Measurements from ENCODE around the gene MARS1.
A peak's percentile ranks its signal among the peaks of the same experiment; 100 is the strongest.

Gene MARS1

GRCh38 chr12:57539134-57539768 is 51.4 kb downstream of the MARS1 start:
- Histone ChIP-seq H3K4me3 (ENCODE audit: low read depth in 1 of 2, low read length in 2 of 2) (no peak overlapping the region), H3K27ac (ENCODE audit: low read depth, low read length) (no peak overlapping the region), H3K9me3 (ENCODE audit: control insufficient read depth in 1 of 2, low read length in 2 of 2) (no peaks in the 10 kb centered on the region), H3K27me3 (ENCODE audit: control insufficient read depth in 1 of 2, insufficient read depth in 2 of 2, low read length in 2 of 2) (no peaks in the 10 kb centered on the region), H3K36me3 (ENCODE audit: control insufficient read depth in 1 of 2, insufficient read depth in 2 of 2, low read length in 2 of 2) (peaks cover 30 to 53% of the 10 kb centered on the region in 2 donors), H3K4me1 (ENCODE audit: control insufficient read depth in 1 of 2, insufficient read depth in 2 of 2, low read length in 2 of 2) (no peaks in the 10 kb centered on the region), H3K9ac (ENCODE audit: low read depth in 1 of 2, low read length in 2 of 2) (no peak overlapping the region)

- H3K4me1 ChIP-seq (ENCODE audit: control insufficient read depth in 1 of 2, insufficient read depth in 2 of 2, low read length in 2 of 2): peaks cover 6 to 13% of the 10 kb centered on the region in 2 donors
- H3K36me3 ChIP-seq (ENCODE audit: control insufficient read depth in 1 of 2, insufficient read depth in 2 of 2, low read length in 2 of 2): peaks cover 16 to 35% of the 10 kb centered on the region in 2 donors
- no peaks in the 10 kb centered on the region for H3K27me3 ChIP-seq (ENCODE audit: control insufficient read depth in 1 of 2, insufficient read depth in 2 of 2, low read length in 2 of 2)
- H3K9me3 ChIP-seq (ENCODE audit: control insufficient read depth in 1 of 2, low read length in 2 of 2): no peaks in the 10 kb centered on the region
- no peak overlapping the region for H3K4me3 ChIP-seq (ENCODE audit: low read depth in 1 of 2, low read length in 2 of 2)
- no peak overlapping the region for H3K9ac ChIP-seq (ENCODE audit: low read depth in 1 of 2, low read length in 2 of 2)
- H3K27ac ChIP-seq (ENCODE audit: low read depth, low read length): no peak overlapping the region
Observed at GRCh38 chr12:57541001-57541400, 53.1 kb downstream of the MARS1 start.

- Histone ChIP-seq H3K9me3 (ENCODE audit: control insufficient read depth in 1 of 2, low read length in 2 of 2) (no peaks in the 10 kb centered on the region), H3K36me3 (ENCODE audit: control insufficient read depth in 1 of 2, insufficient read depth in 2 of 2, low read length in 2 of 2) (peaks cover 16 to 34% of the 10 kb centered on the region in 2 donors), H3K27ac (ENCODE audit: low read depth, low read length) (no peak overlapping the region), H3K27me3 (ENCODE audit: control insufficient read depth in 1 of 2, insufficient read depth in 2 of 2, low read length in 2 of 2) (no peaks in the 10 kb centered on the region), H3K4me3 (ENCODE audit: low read depth in 1 of 2, low read length in 2 of 2) (no peak overlapping the region), H3K9ac (ENCODE audit: low read depth in 1 of 2, low read length in 2 of 2) (no peak overlapping the region), H3K4me1 (ENCODE audit: control insufficient read depth in 1 of 2, insufficient read depth in 2 of 2, low read length in 2 of 2) (peaks cover 11 to 17% of the 10 kb centered on the region in 2 donors)
Observed at GRCh38 chr12:57541717-57542116, 53.8 kb downstream of the MARS1 start.

GRCh38 chr12:57543581-57543980 is 55.7 kb downstream of the MARS1 start:
- no peaks in the 10 kb centered on the region for H3K9me3 ChIP-seq (ENCODE audit: control insufficient read depth in 1 of 2, low read length in 2 of 2)
- H3K4me1 ChIP-seq (ENCODE audit: control insufficient read depth in 1 of 2, insufficient read depth in 2 of 2, low read length in 2 of 2): peaks cover 15 to 22% of the 10 kb centered on the region in 2 donors
- no peak overlapping the region for H3K27ac ChIP-seq (ENCODE audit: low read depth, low read length)
- H3K36me3 ChIP-seq (ENCODE audit: control insufficient read depth in 1 of 2, insufficient read depth in 2 of 2, low read length in 2 of 2): peaks cover 8 to 24% of the 10 kb centered on the region in 2 donors
- peaks cover 3 to 4% of the 10 kb centered on the region in 2 donors for H3K27me3 ChIP-seq (ENCODE audit: control insufficient read depth in 1 of 2, insufficient read depth in 2 of 2, low read length in 2 of 2)
- no peak overlapping the region for H3K4me3 ChIP-seq (ENCODE audit: low read depth in 1 of 2, low read length in 2 of 2)
- H3K9ac ChIP-seq (ENCODE audit: low read depth in 1 of 2, low read length in 2 of 2): no peak overlapping the region

- Histone ChIP-seq H3K4me1 (ENCODE audit: control insufficient read depth in 1 of 2, insufficient read depth in 2 of 2, low read length in 2 of 2) (peaks cover 18 to 22% of the 10 kb centered on the region in 2 donors), H3K36me3 (ENCODE audit: control insufficient read depth in 1 of 2, insufficient read depth in 2 of 2, low read length in 2 of 2) (peaks cover 0 to 6% of the 10 kb centered on the region in 2 donors), H3K27me3 (ENCODE audit: control insufficient read depth in 1 of 2, insufficient read depth in 2 of 2, low read length in 2 of 2) (peaks cover 22 to 23% of the 10 kb centered on the region in 2 donors), H3K27ac (ENCODE audit: low read depth, low read length) (peak overlapping the region; percentile 68), H3K9ac (ENCODE audit: low read depth in 1 of 2, low read length in 2 of 2) (peak overlapping the region; percentile 85 to 94), H3K4me3 (ENCODE audit: low read depth in 1 of 2, low read length in 2 of 2) (peak overlapping the region; percentile 81 to 88), H3K9me3 (ENCODE audit: control insufficient read depth in 1 of 2, low read length in 2 of 2) (no peaks in the 10 kb centered on the region)
Observed at GRCh38 chr12:57545809-57546437, 58.1 kb downstream of the MARS1 start.

GRCh38 chr12:57546438-57547287 is 58.8 kb downstream of the MARS1 start, which contains the start of gene DCTN2:
TSS of gene DCTN2 (minus strand) at chr12:57547192. CDS start at chr12:57547063, 129 bp downstream.
- H3K9me3 ChIP-seq (ENCODE audit: control insufficient read depth in 1 of 2, low read length in 2 of 2): no peaks in the 10 kb centered on the region
- H3K27me3 ChIP-seq (ENCODE audit: control insufficient read depth in 1 of 2, insufficient read depth in 2 of 2, low read length in 2 of 2): peaks cover 22 to 23% of the 10 kb centered on the region in 2 donors
- H3K36me3 ChIP-seq (ENCODE audit: control insufficient read depth in 1 of 2, insufficient read depth in 2 of 2, low read length in 2 of 2): no peaks in the 10 kb centered on the region
- H3K4me1 ChIP-seq (ENCODE audit: control insufficient read depth in 1 of 2, insufficient read depth in 2 of 2, low read length in 2 of 2): peaks cover 18 to 22% of the 10 kb centered on the region in 2 donors
- peak within 1 kb of the TSS; percentile 85 to 94 for H3K9ac ChIP-seq (ENCODE audit: low read depth in 1 of 2, low read length in 2 of 2)
- H3K27ac ChIP-seq (ENCODE audit: low read depth, low read length): peak within 1 kb of the TSS; percentile 68
- H3K4me3 ChIP-seq (ENCODE audit: low read depth in 1 of 2, low read length in 2 of 2): peak within 1 kb of the TSS; percentile 81 to 88

- H3K27me3 ChIP-seq (ENCODE audit: control insufficient read depth in 1 of 2, insufficient read depth in 2 of 2, low read length in 2 of 2): peaks cover 23 to 28% of the 10 kb centered on the region in 2 donors
- H3K36me3 ChIP-seq (ENCODE audit: control insufficient read depth in 1 of 2, insufficient read depth in 2 of 2, low read length in 2 of 2): no peaks in the 10 kb centered on the region
- H3K4me3 ChIP-seq (ENCODE audit: low read depth in 1 of 2, low read length in 2 of 2): peak overlapping the region; percentile 81 to 88
- no peaks in the 10 kb centered on the region for H3K9me3 ChIP-seq (ENCODE audit: control insufficient read depth in 1 of 2, low read length in 2 of 2)
- H3K4me1 ChIP-seq (ENCODE audit: control insufficient read depth in 1 of 2, insufficient read depth in 2 of 2, low read length in 2 of 2): peaks cover 18 to 22% of the 10 kb centered on the region in 2 donors
- peak overlapping the region; percentile 7 to 94 for H3K9ac ChIP-seq (ENCODE audit: low read depth in 1 of 2, low read length in 2 of 2)
- peak overlapping the region; percentile 68 for H3K27ac ChIP-seq (ENCODE audit: low read depth, low read length)
Observed at GRCh38 chr12:57547288-57548012, 59.6 kb downstream of the MARS1 start.

- Histone ChIP-seq H3K36me3 (ENCODE audit: control insufficient read depth in 1 of 2, insufficient read depth in 2 of 2, low read length in 2 of 2) (no peaks in the 10 kb centered on the region), H3K9me3 (ENCODE audit: control insufficient read depth in 1 of 2, low read length in 2 of 2) (no peaks in the 10 kb centered on the region), H3K9ac (ENCODE audit: low read depth in 1 of 2, low read length in 2 of 2) (no peak overlapping the region), H3K4me3 (ENCODE audit: low read depth in 1 of 2, low read length in 2 of 2) (no peak overlapping the region), H3K27me3 (ENCODE audit: control insufficient read depth in 1 of 2, insufficient read depth in 2 of 2, low read length in 2 of 2) (peaks cover 23 to 33% of the 10 kb centered on the region in 2 donors), H3K4me1 (ENCODE audit: control insufficient read depth in 1 of 2, insufficient read depth in 2 of 2, low read length in 2 of 2) (peaks cover 18 to 22% of the 10 kb centered on the region in 2 donors), H3K27ac (ENCODE audit: low read depth, low read length) (no peak overlapping the region)
Observed at GRCh38 chr12:57548013-57548315, 60.1 kb downstream of the MARS1 start.

GRCh38 chr12:57548488-57548887 is 60.6 kb downstream of the MARS1 start:
- Histone ChIP-seq H3K27ac (ENCODE audit: low read depth, low read length) (no peak overlapping the region), H3K4me3 (ENCODE audit: low read depth in 1 of 2, low read length in 2 of 2) (no peak overlapping the region), H3K4me1 (ENCODE audit: control insufficient read depth in 1 of 2, insufficient read depth in 2 of 2, low read length in 2 of 2) (peaks cover 18 to 22% of the 10 kb centered on the region in 2 donors), H3K9me3 (ENCODE audit: control insufficient read depth in 1 of 2, low read length in 2 of 2) (no peaks in the 10 kb centered on the region), H3K27me3 (ENCODE audit: control insufficient read depth in 1 of 2, insufficient read depth in 2 of 2, low read length in 2 of 2) (peaks cover 23 to 35% of the 10 kb centered on the region in 2 donors), H3K36me3 (ENCODE audit: control insufficient read depth in 1 of 2, insufficient read depth in 2 of 2, low read length in 2 of 2) (no peaks in the 10 kb centered on the region), H3K9ac (ENCODE audit: low read depth in 1 of 2, low read length in 2 of 2) (no peak overlapping the region)
